ENCODE results near the gene FARP1.

DNA sequence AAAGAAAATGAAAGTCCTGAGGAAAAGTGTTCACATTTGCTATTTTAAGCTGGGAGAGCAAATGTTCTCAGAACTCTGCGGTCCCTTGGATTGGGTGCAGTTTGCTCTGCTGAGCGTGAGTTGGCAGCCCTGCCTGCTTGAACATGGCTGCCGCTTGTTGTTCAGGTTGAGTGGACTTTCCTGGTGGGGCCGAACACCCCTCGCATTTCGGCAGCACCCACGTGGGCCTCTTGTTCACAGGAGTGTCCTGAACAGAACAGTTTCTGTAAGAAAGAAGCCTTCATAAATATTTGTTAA is 45.0 kb downstream of the FARP1 start:
- TF ChIP-seq CTCF (IDR thresholded peaks at IDR 0.05), result no peak
- no peak for TF ChIP-seq POLR2A (IDR thresholded peaks at IDR 0.05)
